ENCODE results near the gene ADGRL3. TPM values are rescaled to one million over a fixed set of nuclear protein-coding genes. Genes with fewer than 3 reads are reported as not detected.

The ADGRL3 gene
- total and polyA plus RNA-seq, 2 donors, result 0.82 to 2.0 TPM

- DNase-seq (ENCODE audit: low read depth in 6 of 9, low spot score in 9 of 9), result no peak
- H3K36me3 ChIP-seq (ENCODE audit: control insufficient read depth in 2 of 2, insufficient read depth in 2 of 2, low read length in 1 of 2), result no peaks in the 10 kb centered on the region
- 93% methylated on average over 4 of the region's 4 CpGs for WGBS
- no peaks in the 10 kb centered on the region for H3K4me1 ChIP-seq (ENCODE audit: control insufficient read depth in 2 of 2, insufficient read depth in 2 of 2, low read length in 2 of 2)
- H3K9me3 ChIP-seq (ENCODE audit: control insufficient read depth in 2 of 2, insufficient read depth in 1 of 2, low read length in 1 of 2), result peaks cover 0 to 13% of the 10 kb centered on the region in 2 donors
- H3K4me3 ChIP-seq (ENCODE audit: low read length in 2 of 2), result no peak overlapping the region
- no peak overlapping the region for H3K27ac ChIP-seq (ENCODE audit: low read depth in 1 of 2, low read length in 1 of 2)
- no peaks in the 10 kb centered on the region for H3K27me3 ChIP-seq (ENCODE audit: control insufficient read depth in 2 of 2, insufficient read depth in 1 of 2, low read length in 1 of 2)
Observed at GRCh38 chr4:62093735-62094134, 893.6 kb downstream of the ADGRL3 start.

- H3K4me1 ChIP-seq (ENCODE audit: control insufficient read depth in 2 of 2, insufficient read depth in 2 of 2, low read length in 2 of 2), result no peaks in the 10 kb centered on the region
Observed at GRCh38 chr4:62096881-62097280, 896.8 kb downstream of the ADGRL3 start.

GRCh38 chr4:62115216-62115615, 915.1 kb downstream of the ADGRL3 start:
- H3K4me3 ChIP-seq (ENCODE audit: low read length in 2 of 2), result no peak overlapping the region
- H3K36me3 ChIP-seq (ENCODE audit: control insufficient read depth in 2 of 2, insufficient read depth in 2 of 2, low read length in 1 of 2), result no peaks in the 10 kb centered on the region
- H3K27me3 ChIP-seq (ENCODE audit: control insufficient read depth in 2 of 2, insufficient read depth in 1 of 2, low read length in 1 of 2), result no peaks in the 10 kb centered on the region
- WGBS, result 91% methylated on average over 1 of the region's 1 CpG
- no peaks in the 10 kb centered on the region for H3K9me3 ChIP-seq (ENCODE audit: control insufficient read depth in 2 of 2, insufficient read depth in 1 of 2, low read length in 1 of 2)
- no peaks in the 10 kb centered on the region for H3K4me1 ChIP-seq (ENCODE audit: control insufficient read depth in 2 of 2, insufficient read depth in 2 of 2, low read length in 2 of 2)
- H3K27ac ChIP-seq (ENCODE audit: low read depth in 1 of 2, low read length in 1 of 2), result no peak overlapping the region
- DNase-seq (ENCODE audit: low read depth in 6 of 9, low spot score in 9 of 9), result no peak

More at GRCh38 chr4:62096881-62097280, 896.8 kb downstream of the ADGRL3 start:
- 81% methylated on average over 2 of the region's 2 CpGs for WGBS
- no peak for DNase-seq (ENCODE audit: low read depth in 6 of 9, low spot score in 9 of 9)
- no peaks in the 10 kb centered on the region for H3K27me3 ChIP-seq (ENCODE audit: control insufficient read depth in 2 of 2, insufficient read depth in 1 of 2, low read length in 1 of 2)
- no peak overlapping the region for H3K4me3 ChIP-seq (ENCODE audit: low read length in 2 of 2)
- H3K27ac ChIP-seq (ENCODE audit: low read depth in 1 of 2, low read length in 1 of 2), result no peak overlapping the region
- peaks cover 0 to 13% of the 10 kb centered on the region in 2 donors for H3K9me3 ChIP-seq (ENCODE audit: control insufficient read depth in 2 of 2, insufficient read depth in 1 of 2, low read length in 1 of 2)
- H3K36me3 ChIP-seq (ENCODE audit: control insufficient read depth in 2 of 2, insufficient read depth in 2 of 2, low read length in 1 of 2), result no peaks in the 10 kb centered on the region

- WGBS, result 98% methylated on average over 2 of the region's 2 CpGs
- Histone ChIP-seq H3K36me3 (ENCODE audit: control insufficient read depth in 2 of 2, insufficient read depth in 2 of 2, low read length in 1 of 2) (no peaks in the 10 kb centered on the region), H3K27ac (ENCODE audit: low read depth in 1 of 2, low read length in 1 of 2) (no peak overlapping the region), H3K4me3 (ENCODE audit: low read length in 2 of 2) (no peak overlapping the region), H3K9me3 (ENCODE audit: control insufficient read depth in 2 of 2, insufficient read depth in 1 of 2, low read length in 1 of 2) (no peaks in the 10 kb centered on the region), H3K27me3 (ENCODE audit: control insufficient read depth in 2 of 2, insufficient read depth in 1 of 2, low read length in 1 of 2) (no peaks in the 10 kb centered on the region), H3K4me1 (ENCODE audit: control insufficient read depth in 2 of 2, insufficient read depth in 2 of 2, low read length in 2 of 2) (no peaks in the 10 kb centered on the region)
- DNase-seq (ENCODE audit: low read depth in 6 of 9, low spot score in 9 of 9), result no peak
Observed at GRCh38 chr4:62117886-62118285, 917.8 kb downstream of the ADGRL3 start.

- H3K9me3 ChIP-seq (ENCODE audit: control insufficient read depth in 2 of 2, insufficient read depth in 1 of 2, low read length in 1 of 2), result no peaks in the 10 kb centered on the region
- 95% methylated on average over 2 of the region's 2 CpGs for WGBS
- no peak for DNase-seq (ENCODE audit: low read depth in 6 of 9, low spot score in 9 of 9)
- no peaks in the 10 kb centered on the region for H3K36me3 ChIP-seq (ENCODE audit: control insufficient read depth in 2 of 2, insufficient read depth in 2 of 2, low read length in 1 of 2)
- H3K4me3 ChIP-seq (ENCODE audit: low read length in 2 of 2), result no peak overlapping the region
- H3K27me3 ChIP-seq (ENCODE audit: control insufficient read depth in 2 of 2, insufficient read depth in 1 of 2, low read length in 1 of 2), result no peaks in the 10 kb centered on the region
- H3K27ac ChIP-seq (ENCODE audit: low read depth in 1 of 2, low read length in 1 of 2), result no peak overlapping the region
- H3K4me1 ChIP-seq (ENCODE audit: control insufficient read depth in 2 of 2, insufficient read depth in 2 of 2, low read length in 2 of 2), result no peaks in the 10 kb centered on the region
Observed at GRCh38 chr4:62118558-62118957, 918.4 kb downstream of the ADGRL3 start.

GRCh38 chr4:62119195-62119594, 919.1 kb downstream of the ADGRL3 start:
- Histone ChIP-seq H3K27ac (ENCODE audit: low read depth in 1 of 2, low read length in 1 of 2) (no peak overlapping the region), H3K4me3 (ENCODE audit: low read length in 2 of 2) (no peak overlapping the region), H3K27me3 (ENCODE audit: control insufficient read depth in 2 of 2, insufficient read depth in 1 of 2, low read length in 1 of 2) (no peaks in the 10 kb centered on the region), H3K9me3 (ENCODE audit: control insufficient read depth in 2 of 2, insufficient read depth in 1 of 2, low read length in 1 of 2) (no peaks in the 10 kb centered on the region), H3K36me3 (ENCODE audit: control insufficient read depth in 2 of 2, insufficient read depth in 2 of 2, low read length in 1 of 2) (no peaks in the 10 kb centered on the region), H3K4me1 (ENCODE audit: control insufficient read depth in 2 of 2, insufficient read depth in 2 of 2, low read length in 2 of 2) (no peaks in the 10 kb centered on the region)
- no peak for DNase-seq (ENCODE audit: low read depth in 6 of 9, low spot score in 9 of 9)

- no peak for DNase-seq (ENCODE audit: low read depth in 6 of 9, low spot score in 9 of 9)
- Histone ChIP-seq H3K36me3 (ENCODE audit: control insufficient read depth in 2 of 2, insufficient read depth in 2 of 2, low read length in 1 of 2) (no peaks in the 10 kb centered on the region), H3K4me1 (ENCODE audit: control insufficient read depth in 2 of 2, insufficient read depth in 2 of 2, low read length in 2 of 2) (no peaks in the 10 kb centered on the region), H3K4me3 (ENCODE audit: low read length in 2 of 2) (no peak overlapping the region), H3K27ac (ENCODE audit: low read depth in 1 of 2, low read length in 1 of 2) (no peak overlapping the region), H3K27me3 (ENCODE audit: control insufficient read depth in 2 of 2, insufficient read depth in 1 of 2, low read length in 1 of 2) (no peaks in the 10 kb centered on the region), H3K9me3 (ENCODE audit: control insufficient read depth in 2 of 2, insufficient read depth in 1 of 2, low read length in 1 of 2) (peaks cover 2 to 8% of the 10 kb centered on the region in 2 donors)
Observed at GRCh38 chr4:62126064-62126732, 926.1 kb downstream of the ADGRL3 start.

All from thymus (tissue), 11 donors.